ENCODE measurements around the gene CREBL2.
"Not testable (repeated sequence)": the region's sequence is repeated elsewhere in the genome, so short reads cannot be mapped to it uniquely, and the experiment has no call there.

CREBL2 gene

GRCh38 chr12:12599750-12600643 lies 11.7 kb upstream of the CREBL2 start:
- no peak for DNase-seq

GRCh38 chr12:12600659-12601058 lies 11.0 kb upstream of the CREBL2 start:
- DNase-seq = no peak

- no peak for DNase-seq
Measured at GRCh38 chr12:12604740-12605139, 6.9 kb upstream of the CREBL2 start.

GRCh38 chr12:12606781-12607589 lies 4.7 kb upstream of the CREBL2 start:
- DNase-seq = no peak

GRCh38 chr12:12608557-12608957 lies 3.1 kb upstream of the CREBL2 start:
- DNase-seq = no peak

- DNase-seq = no peak
Measured at GRCh38 chr12:12609692-12610091, 2.0 kb upstream of the CREBL2 start.

GRCh38 chr12:12610711-12611110 lies 965 bp upstream of the CREBL2 start:
- DNase-seq = no peak

GRCh38 chr12:12612358-12612757 lies 682 bp downstream of the CREBL2 start:
- no peak for DNase-seq

GRCh38 chr12:12613344-12613743 lies 1.7 kb downstream of the CREBL2 start:
- DNase-seq = no peak

GRCh38 chr12:12614342-12614741 lies 2.7 kb downstream of the CREBL2 start:
- DNase-seq = no peak

- no peak for DNase-seq
Measured at GRCh38 chr12:12616512-12617310, 5.0 kb downstream of the CREBL2 start.

GRCh38 chr12:12618064-12618463 lies 6.4 kb downstream of the CREBL2 start:
- DNase-seq = not testable (repeated sequence)

- DNase-seq = no peak
Measured at GRCh38 chr12:12620730-12621315, 9.1 kb downstream of the CREBL2 start.

- DNase-seq = no peak
Measured at GRCh38 chr12:12622418-12622817, 10.7 kb downstream of the CREBL2 start.

GRCh38 chr12:12624498-12624992 lies 12.9 kb downstream of the CREBL2 start:
- DNase-seq = no peak

- DNase-seq = no peak
Measured at GRCh38 chr12:12626471-12626870, 14.8 kb downstream of the CREBL2 start.

- no peak for DNase-seq
Measured at GRCh38 chr12:12627308-12627827, 15.7 kb downstream of the CREBL2 start.

GRCh38 chr12:12628013-12628412 lies 16.3 kb downstream of the CREBL2 start:
- DNase-seq = no peak

- no peak for DNase-seq
Measured at GRCh38 chr12:12630850-12631249, 19.2 kb downstream of the CREBL2 start.

GRCh38 chr12:12635651-12636050 lies 24.0 kb downstream of the CREBL2 start:
- DNase-seq = no peak

- DNase-seq = no peak
Measured at GRCh38 chr12:12636641-12637040, 25.0 kb downstream of the CREBL2 start.

- DNase-seq = not testable (repeated sequence)
Measured at GRCh38 chr12:12639995-12640394, 28.3 kb downstream of the CREBL2 start.
